GM08714 (cell line): ENCODE data around the gene CARMIL1.

ENCODE experiments used
- H3K4me3 ChIP-seq: fragments of 200-500 bp; sonication (Bioruptor generic); 2 replicates; pipeline ENCODE4 v1.5.1; 2014; ENCODE audit warnings: mild to moderate bottlenecking, low read length, inconsistent platforms
- ZNF274 ChIP-seq: IDR thresholded peaks from 2 replicates; pipeline ENCODE4 v1.6.1; 2012; ENCODE audit warnings: mild to moderate bottlenecking, low read depth, low read length

The CARMIL1 gene

DNA sequence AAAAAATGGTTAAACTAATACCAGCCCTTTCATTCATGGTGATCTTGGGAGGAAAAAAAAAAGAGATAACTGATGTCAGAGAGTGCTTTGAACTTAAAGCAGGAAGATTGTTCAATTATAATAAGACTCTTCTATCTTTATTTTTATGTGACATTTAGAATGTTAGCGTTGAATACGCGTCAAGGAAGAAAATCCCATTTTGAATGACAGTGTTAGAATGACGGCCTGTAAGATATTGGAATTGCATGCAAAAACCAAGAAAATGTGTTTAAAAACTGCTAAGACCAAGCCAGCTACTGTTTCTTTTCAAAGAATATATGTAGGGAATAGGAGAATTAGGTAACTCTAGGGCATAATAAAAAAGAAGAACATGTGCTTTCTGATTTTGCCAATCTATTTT is 123.0 kb downstream of the CARMIL1 start:
- TF ChIP-seq ZNF274: no peak
- H3K4me3 ChIP-seq: no peak overlapping the region

- TF ChIP-seq ZNF274: no peak
- no peak overlapping the region for H3K4me3 ChIP-seq
Observed at GRCh38 chr6:25403150-25403549, 124.0 kb downstream of the CARMIL1 start.

- TF ChIP-seq ZNF274: no peak
- peak overlapping the region; percentile 67; the same call in 1 of the 2 replicates for H3K4me3 ChIP-seq
Observed at GRCh38 chr6:25404091-25404490, 124.9 kb downstream of the CARMIL1 start.

DNA sequence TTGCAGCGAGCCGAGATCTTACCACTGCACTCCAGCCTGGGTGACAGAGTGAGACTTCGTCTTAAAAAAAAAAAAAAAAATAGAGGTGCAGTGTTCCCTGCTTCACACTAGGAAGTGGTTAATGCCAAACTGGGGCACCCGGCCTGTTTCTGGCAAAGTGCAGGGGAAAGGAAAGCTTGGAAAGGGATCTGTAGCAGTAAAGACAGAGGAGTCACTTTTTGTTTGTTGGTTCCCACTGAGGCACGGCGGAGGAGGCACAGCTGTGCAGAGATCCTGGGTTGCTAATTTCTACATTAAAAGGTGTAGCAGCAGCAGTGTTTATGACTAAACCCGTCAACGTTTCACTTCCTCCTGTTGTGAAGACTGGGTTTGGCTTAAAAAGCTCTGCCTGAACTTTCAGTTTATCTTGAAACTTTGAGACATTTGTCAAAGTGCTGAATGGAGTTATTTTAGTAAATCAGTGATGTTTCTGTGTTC is 125.6 kb downstream of the CARMIL1 start:
- H3K4me3 ChIP-seq: peak overlapping the region; percentile 67; the same call in 1 of the 2 replicates
- TF ChIP-seq ZNF274: no peak

- TF ChIP-seq ZNF274: no peak
- peak overlapping the region; percentile 12; the same call in 1 of the 2 replicates for H3K4me3 ChIP-seq
Observed at GRCh38 chr6:25405442-25405841, 126.3 kb downstream of the CARMIL1 start.

DNA sequence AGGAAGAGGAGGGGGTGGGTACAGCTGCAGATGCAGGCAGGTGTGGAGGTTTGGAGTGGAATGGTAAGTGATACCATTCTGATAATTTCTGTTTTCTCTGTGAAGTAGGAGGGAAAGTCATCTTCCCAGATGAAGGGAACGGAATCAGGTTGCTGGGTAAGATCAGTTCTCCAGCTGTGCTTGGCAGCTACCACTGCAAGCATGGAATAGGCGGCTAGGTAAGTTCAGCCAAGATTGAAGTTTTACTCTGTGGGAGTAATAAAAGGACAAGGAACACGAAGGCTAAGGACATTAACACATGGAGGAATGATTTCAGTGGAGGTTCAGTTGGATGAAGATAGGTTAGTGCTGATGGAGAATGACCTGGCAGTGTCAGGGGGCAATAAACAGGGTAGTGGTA is 128.3 kb downstream of the CARMIL1 start:
- no peak overlapping the region for H3K4me3 ChIP-seq
- TF ChIP-seq ZNF274: no peak

DNA sequence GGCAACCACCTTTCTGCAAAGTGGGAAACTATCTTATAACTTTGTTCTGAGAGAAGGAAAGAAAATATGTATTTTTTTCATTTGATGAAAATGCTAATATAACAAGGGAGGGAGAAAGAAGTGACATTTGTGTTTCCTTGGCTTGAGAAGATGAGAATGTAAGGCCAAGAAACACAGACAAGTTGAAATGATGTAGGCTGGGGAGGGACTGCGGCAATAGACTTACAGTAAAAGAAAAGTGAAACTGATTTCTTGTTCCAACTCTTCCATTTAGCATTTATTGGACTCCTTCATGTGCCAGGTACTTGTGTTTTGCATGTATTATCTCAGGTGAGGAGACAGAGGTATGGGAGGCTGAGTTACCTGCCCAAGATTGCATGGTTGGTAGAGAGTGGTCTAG is 130.9 kb downstream of the CARMIL1 start:
- no peak for TF ChIP-seq ZNF274
- no peak overlapping the region; the same call in 1 of the 2 replicates for H3K4me3 ChIP-seq

DNA sequence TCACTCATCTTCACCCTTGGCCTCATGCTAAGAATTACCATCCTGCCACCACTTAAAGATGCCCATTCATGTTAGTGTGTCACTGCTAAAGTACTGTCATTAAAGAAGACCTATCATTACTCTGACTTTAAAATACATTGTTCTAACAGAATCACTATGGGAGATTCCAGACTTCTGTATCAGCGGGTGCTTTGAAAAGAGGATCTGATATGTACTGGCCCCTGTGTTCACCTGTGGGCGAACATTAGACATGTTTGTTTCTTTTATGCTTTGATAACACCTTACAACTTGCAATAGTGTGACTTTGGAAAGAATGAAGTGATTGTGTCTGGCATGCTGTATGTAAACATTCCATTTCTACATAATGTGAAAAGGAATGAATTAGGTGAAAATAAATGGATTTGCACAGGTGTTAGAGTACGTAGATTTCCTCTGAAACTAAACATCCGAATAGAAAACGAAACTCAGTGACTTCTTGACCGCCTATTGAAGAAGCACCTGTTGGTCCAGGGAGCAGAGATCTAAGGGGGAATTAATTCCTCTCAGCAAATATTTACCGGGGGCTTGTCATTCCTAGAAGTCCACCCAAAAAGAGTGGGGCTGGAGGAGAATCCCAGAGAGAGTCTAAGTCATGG is 132.3 kb downstream of the CARMIL1 start:
- TF ChIP-seq ZNF274: no peak

DNA sequence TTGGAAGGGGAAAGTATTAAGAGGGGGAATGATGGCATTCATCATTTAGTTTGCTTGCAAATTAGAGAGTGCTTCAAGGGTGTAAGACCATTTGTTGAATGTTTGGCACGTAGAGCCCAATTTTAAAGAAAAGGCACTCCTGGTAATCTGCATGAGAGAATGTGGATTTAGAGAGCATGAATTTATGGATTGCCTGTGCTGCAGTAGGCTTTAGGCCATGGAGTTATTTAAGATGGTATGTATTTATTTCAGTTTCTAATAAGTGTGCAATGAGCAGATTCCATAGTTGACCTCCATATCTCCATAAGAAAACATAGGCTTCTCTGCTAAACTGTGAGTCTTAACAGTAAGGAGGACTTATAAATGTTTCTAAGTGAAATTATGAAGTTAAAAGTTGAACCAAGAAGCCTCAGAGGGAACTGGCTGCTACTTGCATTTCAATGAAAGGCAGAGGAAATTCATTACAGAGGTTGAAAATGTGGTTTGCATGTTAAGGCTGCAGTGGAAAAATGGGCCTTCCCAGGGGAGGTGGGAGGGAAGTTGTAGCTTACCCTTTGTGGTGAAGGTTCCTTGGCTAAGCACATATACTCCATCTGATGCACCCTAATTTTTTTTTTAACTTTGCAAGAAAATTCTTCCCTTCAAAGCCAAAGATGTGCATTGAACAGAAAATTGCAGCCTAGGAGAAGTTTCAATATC is 134.2 kb downstream of the CARMIL1 start:
- H3K4me3 ChIP-seq: no peak overlapping the region
- TF ChIP-seq ZNF274: no peak

More for the DNA sequence above, 132.3 kb downstream of the CARMIL1 start:
- H3K4me3 ChIP-seq: no peak overlapping the region

- H3K4me3 ChIP-seq: no peak overlapping the region
- no peak for TF ChIP-seq ZNF274
Observed at GRCh38 chr6:25414168-25414567, 135.0 kb downstream of the CARMIL1 start.

DNA sequence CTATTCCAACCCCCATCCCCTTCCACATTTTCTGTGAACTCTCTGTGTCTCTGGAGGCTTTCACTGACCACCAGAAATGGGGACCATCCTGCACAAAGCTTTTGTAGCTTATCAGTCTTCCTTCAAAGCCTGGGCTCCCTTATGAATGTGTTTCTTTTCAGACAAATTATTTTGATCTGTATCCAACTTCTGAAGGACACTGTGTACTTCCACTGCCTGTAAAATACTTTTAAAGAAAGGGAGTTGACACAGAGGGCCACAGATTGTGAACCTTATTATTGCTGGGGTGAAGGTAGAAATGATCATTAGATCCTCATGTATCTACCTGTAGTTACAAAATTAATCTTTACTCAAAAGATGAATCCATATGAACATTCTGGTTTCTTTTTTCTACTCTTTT is 135.6 kb downstream of the CARMIL1 start:
- no peak for TF ChIP-seq ZNF274
- H3K4me3 ChIP-seq: no peak overlapping the region

DNA sequence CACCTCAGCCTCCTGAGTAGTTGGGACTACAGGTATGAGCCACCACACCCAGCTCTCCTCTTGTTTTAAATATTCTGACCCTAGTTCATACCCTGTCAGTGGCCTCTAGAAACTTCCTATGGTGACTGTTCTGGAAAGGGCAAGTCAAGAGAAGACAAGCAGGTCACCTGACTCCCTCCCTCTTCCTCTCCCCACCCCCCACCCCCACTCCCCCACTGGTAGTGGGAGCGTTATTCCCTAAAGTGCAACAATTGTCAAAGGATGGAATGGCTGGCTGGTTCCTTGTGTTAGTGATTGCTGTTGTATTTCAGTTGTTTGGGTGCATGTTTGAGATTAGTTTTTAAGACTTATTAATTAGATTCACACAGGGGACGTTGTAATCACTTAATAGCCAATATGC is 136.1 kb downstream of the CARMIL1 start:
- no peak for TF ChIP-seq ZNF274
- H3K4me3 ChIP-seq: no peak overlapping the region

- no peak for TF ChIP-seq ZNF274
- H3K4me3 ChIP-seq: no peak overlapping the region
Observed at GRCh38 chr6:25415701-25416100, 136.5 kb downstream of the CARMIL1 start.

GRCh38 chr6:25417046-25417605 is 138.0 kb downstream of the CARMIL1 start:
- no peak for TF ChIP-seq ZNF274
- H3K4me3 ChIP-seq: no peak overlapping the region
